DMS79 (cell line): ENCODE results near the gene CORO2A.
"Not testable (repeated sequence)": the region's sequence is repeated elsewhere in the genome, so short reads cannot be mapped to it uniquely, and the experiment has no call there.

Source experiments
- DNase-seq: peaks from one replicate; lab custom pipeline; 2025; lab: John Stamatoyannopoulos, UW

Gene CORO2A

GRCh38 chr9:98142182-98142907 lies 50.1 kb downstream of the CORO2A start:
- DNase-seq, result no peak

GRCh38 chr9:98140503-98140902 lies 51.9 kb downstream of the CORO2A start:
- DNase-seq, result no peak

- DNase-seq, result no peak
Observed at GRCh38 chr9:98136489-98136888, 55.9 kb downstream of the CORO2A start.

- no peak for DNase-seq
Observed at GRCh38 chr9:98135938-98136337, 56.5 kb downstream of the CORO2A start.

GRCh38 chr9:98135558-98135934 lies 56.9 kb downstream of the CORO2A start:
- no peak for DNase-seq

- no peak for DNase-seq
Observed at GRCh38 chr9:98134702-98135557, 57.5 kb downstream of the CORO2A start.

GRCh38 chr9:98132806-98133631 lies 59.4 kb downstream of the CORO2A start:
- peak; percentile 20 for DNase-seq

- DNase-seq, result no peak
Observed at GRCh38 chr9:98132158-98132557, 60.3 kb downstream of the CORO2A start.

GRCh38 chr9:98130576-98131228 lies 61.7 kb downstream of the CORO2A start:
- DNase-seq, result no peak

- not testable (repeated sequence) for DNase-seq
Observed at GRCh38 chr9:98130060-98130459, 62.4 kb downstream of the CORO2A start.

GRCh38 chr9:98129451-98129881 lies 63.0 kb downstream of the CORO2A start:
- no peak for DNase-seq

GRCh38 chr9:98128316-98128715 lies 64.1 kb downstream of the CORO2A start:
- no peak for DNase-seq

- no peak for DNase-seq
Observed at GRCh38 chr9:98127226-98127625, 65.2 kb downstream of the CORO2A start.

GRCh38 chr9:98124637-98125426 lies 67.6 kb downstream of the CORO2A start:
- DNase-seq, result no peak

GRCh38 chr9:98124091-98124490 lies 68.3 kb downstream of the CORO2A start:
- DNase-seq, result not testable (repeated sequence)

- no peak for DNase-seq
Observed at GRCh38 chr9:98121058-98121457, 71.4 kb downstream of the CORO2A start.

- DNase-seq, result no peak
Observed at GRCh38 chr9:98120476-98120875, 72.0 kb downstream of the CORO2A start.

GRCh38 chr9:98118640-98119601 lies 73.5 kb downstream of the CORO2A start, which contains the start of gene TRIM14:
TSS of gene TRIM14 (minus strand) at chr9:98119222. CDS start at chr9:98119188, 34 bp downstream.
- DNase-seq, result no peak

- no peak for DNase-seq
Observed at GRCh38 chr9:98117984-98118639, 74.3 kb downstream of the CORO2A start.
